Progenitor cell of endocrine pancreas (in vitro differentiated cells): Measurements from ENCODE around the gene KIF21B. TPM values are rescaled to one million over a fixed set of nuclear protein-coding genes. Genes with fewer than 3 reads are reported as not detected.
"Not testable (repeated sequence)": the region's sequence is repeated elsewhere in the genome, so short reads cannot be mapped to it uniquely, and the experiment has no call there.

Experiments used
- DNase-seq: peaks from one replicate; pipeline ENCODE4 v3.0.0; 2021; ENCODE audit warnings: low spot score; ENCODE audit not compliant: unreplicated experiment
- H3K27ac Mint-ChIP-seq: 2 replicates; pipeline ENCODE4 v1.8.0; 2021; ENCODE audit warnings: mild to moderate bottlenecking, moderate library complexity, mixed read lengths
- H3K27me3 Mint-ChIP-seq: 2 replicates; pipeline ENCODE4 v1.8.0; 2021; ENCODE audit warnings: mixed read lengths
- H3K36me3 Mint-ChIP-seq: 2 replicates; pipeline ENCODE4 v1.8.0; 2022; ENCODE audit warnings: mixed read lengths; ENCODE audit not compliant: insufficient read depth
- H3K4me1 Mint-ChIP-seq: 2 replicates; pipeline ENCODE4 v1.8.0; 2021; ENCODE audit warnings: low read depth, mixed read lengths
- H3K4me3 Mint-ChIP-seq: 2 replicates; pipeline ENCODE4 v1.8.0; 2021; ENCODE audit warnings: low read depth, mild to moderate bottlenecking, moderate library complexity, mixed read lengths
- H3K9me3 Mint-ChIP-seq: 2 replicates; pipeline ENCODE4 v1.8.0; 2021; ENCODE audit warnings: low read depth, mixed read lengths
- total RNA-seq: library from RNA; stranded (reverse); gene quantifications from 2 replicates; pipeline ENCODE4 v1.2.1, GENCODE V29; 2021
- TF ChIP-seq, protein P1 (sequence below): fragments of 200-600 bp; sonication (generic); IDR thresholded peaks from one replicate; pipeline ENCODE4 v1.5.0; 2021; ENCODE audit warnings: antibody characterized with exemption, mild to moderate bottlenecking; ENCODE audit not compliant: unreplicated experiment

KIF21B gene
- total RNA-seq, 1 donor from 2014 or later = 11.4 TPM

- Mint-ChIP-seq H3K36me3 (no peaks in the 10 kb centered on the region), H3K27ac (no peak overlapping the region), H3K4me1 (no peaks in the 10 kb centered on the region), H3K9me3 (no peaks in the 10 kb centered on the region), H3K4me3 (no peak overlapping the region), H3K27me3 (no peaks in the 10 kb centered on the region)
- TF ChIP-seq, protein P1, sequence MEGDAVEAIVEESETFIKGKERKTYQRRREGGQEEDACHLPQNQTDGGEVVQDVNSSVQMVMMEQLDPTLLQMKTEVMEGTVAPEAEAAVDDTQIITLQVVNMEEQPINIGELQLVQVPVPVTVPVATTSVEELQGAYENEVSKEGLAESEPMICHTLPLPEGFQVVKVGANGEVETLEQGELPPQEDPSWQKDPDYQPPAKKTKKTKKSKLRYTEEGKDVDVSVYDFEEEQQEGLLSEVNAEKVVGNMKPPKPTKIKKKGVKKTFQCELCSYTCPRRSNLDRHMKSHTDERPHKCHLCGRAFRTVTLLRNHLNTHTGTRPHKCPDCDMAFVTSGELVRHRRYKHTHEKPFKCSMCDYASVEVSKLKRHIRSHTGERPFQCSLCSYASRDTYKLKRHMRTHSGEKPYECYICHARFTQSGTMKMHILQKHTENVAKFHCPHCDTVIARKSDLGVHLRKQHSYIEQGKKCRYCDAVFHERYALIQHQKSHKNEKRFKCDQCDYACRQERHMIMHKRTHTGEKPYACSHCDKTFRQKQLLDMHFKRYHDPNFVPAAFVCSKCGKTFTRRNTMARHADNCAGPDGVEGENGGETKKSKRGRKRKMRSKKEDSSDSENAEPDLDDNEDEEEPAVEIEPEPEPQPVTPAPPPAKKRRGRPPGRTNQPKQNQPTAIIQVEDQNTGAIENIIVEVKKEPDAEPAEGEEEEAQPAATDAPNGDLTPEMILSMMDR = no peak
- no peak for DNase-seq
Measured at GRCh38 chr1:200931776-200932175, 91.7 kb downstream of the KIF21B start.

GRCh38 chr1:200930285-200930684 is 93.2 kb downstream of the KIF21B start:
- not testable (repeated sequence) for H3K36me3 Mint-ChIP-seq, H3K9me3 Mint-ChIP-seq, H3K27ac Mint-ChIP-seq, DNase-seq, H3K27me3 Mint-ChIP-seq, H3K4me1 Mint-ChIP-seq, H3K4me3 Mint-ChIP-seq

- Mint-ChIP-seq H3K4me3 (no peak overlapping the region), H3K27ac (no peak overlapping the region), H3K36me3 (no peaks in the 10 kb centered on the region), H3K4me1 (no peaks in the 10 kb centered on the region), H3K27me3 (no peaks in the 10 kb centered on the region), H3K9me3 (no peaks in the 10 kb centered on the region)
- no peak for DNase-seq
- TF ChIP-seq, protein P1 = no peak
Measured at GRCh38 chr1:200929530-200930278, 93.8 kb downstream of the KIF21B start.

GRCh38 chr1:200925831-200926230 is 97.7 kb downstream of the KIF21B start:
- no peak overlapping the region for H3K27ac Mint-ChIP-seq
- no peaks in the 10 kb centered on the region for H3K4me1 Mint-ChIP-seq
- no peak for DNase-seq
- no peak overlapping the region for H3K4me3 Mint-ChIP-seq
- H3K9me3 Mint-ChIP-seq = no peaks in the 10 kb centered on the region
- TF ChIP-seq, protein P1 = no peak
- H3K36me3 Mint-ChIP-seq = no peaks in the 10 kb centered on the region
- no peaks in the 10 kb centered on the region for H3K27me3 Mint-ChIP-seq

GRCh38 chr1:200923601-200924000 is 99.9 kb downstream of the KIF21B start:
- Mint-ChIP-seq H3K36me3 (no peaks in the 10 kb centered on the region), H3K4me1 (no peaks in the 10 kb centered on the region), H3K4me3 (no peak overlapping the region), H3K27me3 (no peaks in the 10 kb centered on the region), H3K9me3 (no peaks in the 10 kb centered on the region), H3K27ac (no peak overlapping the region)
- TF ChIP-seq, protein P1 = no peak
- DNase-seq = no peak

DNA sequence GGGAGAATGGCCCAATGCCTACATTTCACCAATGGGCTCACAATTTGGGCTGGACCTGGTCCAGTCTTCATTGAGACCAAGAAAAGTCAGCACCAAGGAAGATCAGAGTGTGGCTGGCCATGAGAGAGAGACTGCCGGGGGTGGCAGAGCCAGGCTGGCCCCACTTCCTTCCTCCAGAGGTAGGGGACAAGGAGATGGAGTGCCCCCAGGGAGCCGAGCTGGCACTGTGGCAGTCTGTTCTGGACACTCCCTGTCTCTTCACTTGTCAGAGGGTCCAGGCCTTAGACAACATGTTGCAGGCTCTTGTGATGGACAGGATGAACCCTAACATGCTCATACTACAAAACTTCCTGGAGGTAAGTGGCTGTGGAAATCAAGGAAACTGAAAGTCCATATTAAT is 101.1 kb downstream of the KIF21B start:
- H3K9me3 Mint-ChIP-seq = no peaks in the 10 kb centered on the region
- H3K36me3 Mint-ChIP-seq = no peaks in the 10 kb centered on the region
- H3K4me3 Mint-ChIP-seq = no peak overlapping the region
- TF ChIP-seq, protein P1 = no peak
- no peak for DNase-seq
- H3K4me1 Mint-ChIP-seq = no peaks in the 10 kb centered on the region
- H3K27me3 Mint-ChIP-seq = no peaks in the 10 kb centered on the region
- no peak overlapping the region for H3K27ac Mint-ChIP-seq
